Neural cell (in vitro differentiated cells): Measurements from ENCODE around the gene ZNF226. TPM values are rescaled to one million over a fixed set of nuclear protein-coding genes. Genes with fewer than 3 reads are reported as not detected.
"Not testable (repeated sequence)": the region's sequence is repeated elsewhere in the genome, so short reads cannot be mapped to it uniquely, and the experiment has no call there.

Source experiments
- H2AFZ ChIP-seq: fragments of 200-600, 300-800 bp; sonication (generic), shearing (Covaris generic); 2 replicates; pipeline ENCODE4 v1.6.0; 2014; ENCODE audit warnings: low read depth, mild to moderate bottlenecking, antibody characterized with exemption, low read length, moderate library complexity
- H3F3A ChIP-seq: fragments of 200-600 bp; shearing (Covaris generic); 2 replicates; pipeline ENCODE4 v1.6.1; 2016; ENCODE audit warnings: mild to moderate bottlenecking, moderate library complexity, mixed read lengths, antibody characterized with exemption, low read length; ENCODE audit not compliant: insufficient read depth, poor library complexity, severe bottlenecking
- H3K27ac ChIP-seq: fragments of 200-600, 300-800 bp; sonication (generic), shearing (Covaris generic); 2 replicates; pipeline ENCODE4 v1.5.1; 2014; ENCODE audit warnings: mild to moderate bottlenecking, low read length, moderate library complexity
- H3K27me3 ChIP-seq: fragments of 300-800, 200-600 bp; sonication (generic), shearing (Covaris generic); 2 replicates; pipeline ENCODE4 v1.6.0; 2014; ENCODE audit warnings: mild to moderate bottlenecking, low read depth, low read length, moderate library complexity; ENCODE audit not compliant: insufficient read depth
- H3K36me3 ChIP-seq: fragments of 300-800, 200-600 bp; sonication (generic), shearing (Covaris generic); 2 replicates; pipeline ENCODE4 v1.5.1; 2014; ENCODE audit warnings: mild to moderate bottlenecking, antibody characterized with exemption, low read length, moderate library complexity; ENCODE audit not compliant: insufficient read depth
- H3K4me2 ChIP-seq: fragments of 300-800, 200-600 bp; sonication (generic), shearing (Covaris generic); 2 replicates; pipeline ENCODE4 v1.6.0; 2014; ENCODE audit warnings: mild to moderate bottlenecking, low read length
- H3K4me3 ChIP-seq: fragments of 300-800, 200-600 bp; sonication (generic), shearing (Covaris generic); 2 replicates; pipeline ENCODE4 v1.5.1; 2014; ENCODE audit warnings: mild to moderate bottlenecking, low read length, moderate library complexity
- H3K79me2 ChIP-seq: fragments of 200-600 bp; shearing (Covaris generic); replicated peaks from 2 replicates; pipeline ENCODE4 v1.6.0; 2014; ENCODE audit warnings: mild to moderate bottlenecking, low read length, moderate library complexity; ENCODE audit not compliant: insufficient read depth
- H3K9ac ChIP-seq: fragments of 300-800, 200-600 bp; sonication (generic), shearing (Covaris generic); 2 replicates; pipeline ENCODE4 v1.6.1; 2016; ENCODE audit warnings: mild to moderate bottlenecking, low read length, mixed read lengths
- H3K9me2 ChIP-seq: fragments of 200-600 bp; shearing (Covaris generic); 2 replicates; pipeline ENCODE4 v1.6.1; 2016; ENCODE audit warnings: mild to moderate bottlenecking, low read length, mixed read lengths; ENCODE audit not compliant: insufficient read depth
- H3K9me3 ChIP-seq: fragments of 200-600, 300-800 bp; sonication (generic), shearing (Covaris generic); 2 replicates; pipeline ENCODE4 v1.6.1; 2016; ENCODE audit warnings: mild to moderate bottlenecking, mixed run types, low read length, moderate library complexity, mixed read lengths
- H4K20me1 ChIP-seq: fragments of 200-600 bp; shearing (Covaris generic); 2 replicates; pipeline ENCODE4 v1.6.1; 2016; ENCODE audit warnings: mild to moderate bottlenecking, mixed run types; ENCODE audit not compliant: insufficient read depth
- CTCF ChIP-seq: fragments of 450-650 bp; IDR thresholded peaks from 2 replicates; pipeline ENCODE4 v1.5.1; 2014; ENCODE audit warnings: antibody characterized with exemption, mild to moderate bottlenecking, moderate library complexity; ENCODE audit not compliant: poor library complexity, severe bottlenecking
- EP300 ChIP-seq: fragments of 450-650 bp; conservative IDR thresholded peaks from 2 replicates; pipeline ENCODE4 v1.6.1; 2014; ENCODE audit warnings: antibody characterized with exemption, mild to moderate bottlenecking, moderate library complexity; ENCODE audit not compliant: poor library complexity, severe bottlenecking
- EZH2 ChIP-seq: fragments of 200-600, 300-800 bp; shearing (Covaris generic), sonication (generic); IDR thresholded peaks from 2 replicates; pipeline ENCODE4 v1.6.1; 2014; ENCODE audit warnings: antibody characterized with exemption, low read length, borderline replicate concordance, mild to moderate bottlenecking; ENCODE audit not compliant: insufficient read depth, poor library complexity, severe bottlenecking
- MXI1 ChIP-seq: fragments of 450-650 bp; conservative IDR thresholded peaks from 2 replicates; pipeline ENCODE4 v1.6.1; 2014; ENCODE audit warnings: antibody characterized with exemption, mild to moderate bottlenecking; ENCODE audit not compliant: poor library complexity, severe bottlenecking
- POLR2AphosphoS5 ChIP-seq: IDR thresholded peaks from 2 replicates; pipeline ENCODE4 v1.6.1; 2012
- RAD21 ChIP-seq: fragments of 450-650 bp; conservative IDR thresholded peaks from 2 replicates; pipeline ENCODE4 v1.6.1; 2014; ENCODE audit warnings: antibody characterized with exemption, mild to moderate bottlenecking, moderate library complexity
- REST ChIP-seq: IDR thresholded peaks from 2 replicates; pipeline ENCODE4 v1.6.1; 2012; ENCODE audit warnings: borderline replicate concordance
- SMC3 ChIP-seq: fragments of 450-650 bp; conservative IDR thresholded peaks from 2 replicates; pipeline ENCODE4 v1.6.1; 2014; ENCODE audit warnings: antibody characterized with exemption, mild to moderate bottlenecking, moderate library complexity; ENCODE audit not compliant: poor library complexity
- TAF1 ChIP-seq: IDR thresholded peaks from 2 replicates; pipeline ENCODE4 v1.6.1; 2012; ENCODE audit warnings: low read depth
- polyA plus RNA-seq: library from polyadenylated mRNA; depleted of rRNA; stranded (reverse); fragments of >200 nt; gene quantifications from 2 replicates; pipeline ENCODE4 v1.2.3, GENCODE V29; 2014

ZNF226 gene
- polyA plus RNA-seq, 1 donor from 2014 or later, result 39.0 TPM

GRCh38 chr19:44156475-44156874 is 8.4 kb upstream of the ZNF226 start:
- Histone ChIP-seq H3K9me3 (peaks cover 18% of the 10 kb centered on the region), H2AFZ (no peak overlapping the region), H3F3A (no peaks in the 10 kb centered on the region), H4K20me1 (no peaks in the 10 kb centered on the region), H3K9ac (no peak overlapping the region), H3K27me3 (no peaks in the 10 kb centered on the region), H3K79me2 (no peaks in the 10 kb centered on the region), H3K4me2 (no peak overlapping the region), H3K36me3 (peaks cover 20% of the 10 kb centered on the region), H3K27ac (no peak overlapping the region), H3K9me2 (no peaks in the 10 kb centered on the region), H3K4me3 (no peak overlapping the region)
- TF ChIP-seq POLR2AphosphoS5 (no peak), EZH2 (no peak)

GRCh38 chr19:44163789-44164188 is 1.1 kb upstream of the ZNF226 start:
- H3K79me2 ChIP-seq, result peaks cover 38% of the 10 kb centered on the region
- H3K36me3 ChIP-seq, result no peaks in the 10 kb centered on the region
- TF ChIP-seq EZH2 (no peak), REST (no peak), RAD21 (no peak), CTCF (no peak), EP300 (no peak), POLR2AphosphoS5 (no peak), TAF1 (no peak), SMC3 (no peak), MXI1 (no peak)
- H3K27me3 ChIP-seq, result no peaks in the 10 kb centered on the region
- no peak overlapping the region for H3K27ac ChIP-seq
- no peaks in the 10 kb centered on the region for H3K9me2 ChIP-seq
- no peak overlapping the region for H3K4me2 ChIP-seq
- H3K9me3 ChIP-seq, result no peaks in the 10 kb centered on the region
- H3K4me3 ChIP-seq, result no peak overlapping the region
- no peaks in the 10 kb centered on the region for H4K20me1 ChIP-seq
- no peaks in the 10 kb centered on the region for H3F3A ChIP-seq
- H2AFZ ChIP-seq, result no peak overlapping the region
- H3K9ac ChIP-seq, result no peak overlapping the region

- no peaks in the 10 kb centered on the region for H3K9me2 ChIP-seq
- H4K20me1 ChIP-seq, result no peaks in the 10 kb centered on the region
- peak overlapping the region; percentile 32 for H3K9ac ChIP-seq
- peak overlapping the region; percentile 75 for H3K4me3 ChIP-seq
- H3K36me3 ChIP-seq, result no peaks in the 10 kb centered on the region
- no peaks in the 10 kb centered on the region for H3K27me3 ChIP-seq
- no peak for TF ChIP-seq TAF1
- H3K9me3 ChIP-seq, result no peaks in the 10 kb centered on the region
- peak overlapping the region; percentile 61 for H2AFZ ChIP-seq
- H3K27ac ChIP-seq, result peak overlapping the region; percentile 91
- H3F3A ChIP-seq, result no peaks in the 10 kb centered on the region
- H3K4me2 ChIP-seq, result peak overlapping the region; percentile 6
- H3K79me2 ChIP-seq, result peaks cover 41% of the 10 kb centered on the region
Observed at GRCh38 chr19:44164327-44164672, 600 bp upstream of the ZNF226 start.

GRCh38 chr19:44170660-44171059 is 5.8 kb downstream of the ZNF226 start:
- H3K9me3 ChIP-seq, H3K4me2 ChIP-seq, H3K9ac ChIP-seq, H3K9me2 ChIP-seq, H2AFZ ChIP-seq, H3K27me3 ChIP-seq, H4K20me1 ChIP-seq, H3F3A ChIP-seq, H3K27ac ChIP-seq, H3K4me3 ChIP-seq: not testable (repeated sequence)
- Histone ChIP-seq H3K79me2 (peaks cover 34% of the 10 kb centered on the region), H3K36me3 (peaks cover 44% of the 10 kb centered on the region)
